LHCN-M2 (cell line): ENCODE results near the gene CYP26B1. TPM values are rescaled to one million over a fixed set of nuclear protein-coding genes. Genes with fewer than 3 reads are reported as not detected.
"Not testable (repeated sequence)": the region's sequence is repeated elsewhere in the genome, so short reads cannot be mapped to it uniquely, and the experiment has no call there.

Experiments used
- DNase-seq: peaks from one replicate; pipeline ENCODE4 v3.0.0-alpha.2; 2012; ENCODE audit warnings: low read depth
- total RNA-seq: library from RNA; depleted of rRNA; stranded (reverse); fragments of >200 nt; gene quantifications from 2 replicates; pipeline ENCODE4 v1.2.3, GENCODE V29; 2014

The CYP26B1 gene
- total RNA-seq, 1 experiment from 2014 or later, result 2.1 TPM

GRCh38 chr2:72111061-72111460 lies 36.6 kb downstream of the CYP26B1 start:
- no peak for DNase-seq

- no peak for DNase-seq
These were observed 37.8 kb downstream of the CYP26B1 start for GRCh38 chr2:72109904-72110303.

- DNase-seq, result no peak
These were observed 38.4 kb downstream of the CYP26B1 start for GRCh38 chr2:72109291-72109690.

- no peak for DNase-seq
These were observed 39.5 kb downstream of the CYP26B1 start for GRCh38 chr2:72108121-72108520.

- DNase-seq, result no peak
These were observed 40.7 kb downstream of the CYP26B1 start for GRCh38 chr2:72106978-72107377.

GRCh38 chr2:72104821-72105588 lies 42.7 kb downstream of the CYP26B1 start:
- DNase-seq, result no peak

GRCh38 chr2:72103690-72104089 lies 44.0 kb downstream of the CYP26B1 start:
- no peak for DNase-seq

- DNase-seq, result no peak
These were observed 44.5 kb downstream of the CYP26B1 start for GRCh38 chr2:72103161-72103560.

GRCh38 chr2:72098935-72099334 lies 48.7 kb downstream of the CYP26B1 start:
- no peak for DNase-seq

- DNase-seq, result no peak
These were observed 50.4 kb downstream of the CYP26B1 start for GRCh38 chr2:72097276-72097675.

GRCh38 chr2:72096181-72096580 lies 51.5 kb downstream of the CYP26B1 start:
- DNase-seq, result no peak

- no peak for DNase-seq
These were observed 52.3 kb downstream of the CYP26B1 start for GRCh38 chr2:72095364-72095763.

GRCh38 chr2:72094701-72095100 lies 53.0 kb downstream of the CYP26B1 start:
- no peak for DNase-seq

- no peak for DNase-seq
These were observed 55.6 kb downstream of the CYP26B1 start for GRCh38 chr2:72092111-72092510.

GRCh38 chr2:72090781-72091482 lies 56.7 kb downstream of the CYP26B1 start:
- DNase-seq, result no peak

- DNase-seq, result no peak
These were observed 57.4 kb downstream of the CYP26B1 start for GRCh38 chr2:72090271-72090720.

- no peak for DNase-seq
These were observed 58.1 kb downstream of the CYP26B1 start for GRCh38 chr2:72089537-72089936.

GRCh38 chr2:72089028-72089427 lies 58.6 kb downstream of the CYP26B1 start:
- no peak for DNase-seq

GRCh38 chr2:72086871-72087633 lies 60.6 kb downstream of the CYP26B1 start:
- not testable (repeated sequence) for DNase-seq

GRCh38 chr2:72085513-72085912 lies 62.1 kb downstream of the CYP26B1 start:
- no peak for DNase-seq

- no peak for DNase-seq
These were observed 62.6 kb downstream of the CYP26B1 start for GRCh38 chr2:72085036-72085435.

- peak; percentile 5 for DNase-seq
These were observed 63.1 kb downstream of the CYP26B1 start for GRCh38 chr2:72084584-72084976.
